ENCODE results near the gene TMEM37.

The TMEM37 gene

DNA sequence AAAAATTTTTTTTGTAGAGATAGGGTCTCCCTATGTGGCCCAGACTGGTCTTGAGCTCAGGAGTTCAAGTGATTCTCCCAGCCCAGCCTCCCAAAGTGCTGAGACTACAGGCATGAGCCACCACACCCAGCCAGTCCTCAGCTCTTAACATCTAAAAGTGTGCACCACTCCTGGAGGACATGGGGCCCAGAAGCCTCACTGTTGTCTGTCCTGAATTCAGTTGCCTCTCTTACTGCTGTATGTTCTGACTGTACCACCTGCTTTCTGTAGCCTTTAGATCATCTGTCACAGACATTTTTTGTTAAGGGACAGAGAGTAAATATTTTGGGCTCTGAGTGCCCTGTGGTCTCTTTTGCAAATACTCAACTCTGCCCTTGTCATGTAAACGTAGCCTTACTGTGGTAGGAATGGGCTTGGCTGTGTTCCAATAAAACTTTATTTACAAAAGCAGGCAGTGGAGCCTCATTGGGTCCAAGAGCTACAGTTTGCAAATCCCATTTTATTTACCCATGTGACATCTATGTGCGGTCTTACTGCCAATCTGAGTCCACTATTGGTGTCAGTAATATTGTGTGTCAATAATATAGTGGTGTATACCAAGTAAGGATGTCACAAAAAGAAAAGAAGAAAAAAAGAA lies 38.1 kb downstream of the TMEM37 start:
- DNase-seq = no peak
- in situ Hi-C loops (cut with HindIII; ENCODE audit: low pct_ligation_motif_present, low pct_unique_long_range_greater_than_20kb, low sequenced_read_pairs) = no loop called here

DNA sequence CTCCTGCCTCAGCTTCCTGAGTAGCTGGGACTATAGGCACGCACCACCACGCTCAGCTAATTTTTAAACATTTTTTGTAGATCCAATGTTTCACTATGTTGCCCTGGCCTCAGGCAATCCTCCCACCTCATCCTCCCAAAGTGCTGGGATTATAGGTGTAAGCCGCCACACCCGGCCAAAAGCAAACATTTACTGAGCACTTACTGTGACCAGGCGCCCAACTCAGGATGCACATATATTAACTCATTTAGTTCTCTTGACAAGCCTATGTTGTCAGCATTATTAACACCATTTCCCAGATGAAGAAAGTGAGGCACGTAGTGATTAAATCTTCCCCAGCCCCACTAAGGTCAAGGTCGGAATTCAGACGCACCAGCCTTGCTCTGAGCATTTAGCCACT lies 41.1 kb downstream of the TMEM37 start:
- no peak for DNase-seq
- in situ Hi-C loops (cut with HindIII; ENCODE audit: low pct_ligation_motif_present, low pct_unique_long_range_greater_than_20kb, low sequenced_read_pairs) = no loop called here

DNA sequence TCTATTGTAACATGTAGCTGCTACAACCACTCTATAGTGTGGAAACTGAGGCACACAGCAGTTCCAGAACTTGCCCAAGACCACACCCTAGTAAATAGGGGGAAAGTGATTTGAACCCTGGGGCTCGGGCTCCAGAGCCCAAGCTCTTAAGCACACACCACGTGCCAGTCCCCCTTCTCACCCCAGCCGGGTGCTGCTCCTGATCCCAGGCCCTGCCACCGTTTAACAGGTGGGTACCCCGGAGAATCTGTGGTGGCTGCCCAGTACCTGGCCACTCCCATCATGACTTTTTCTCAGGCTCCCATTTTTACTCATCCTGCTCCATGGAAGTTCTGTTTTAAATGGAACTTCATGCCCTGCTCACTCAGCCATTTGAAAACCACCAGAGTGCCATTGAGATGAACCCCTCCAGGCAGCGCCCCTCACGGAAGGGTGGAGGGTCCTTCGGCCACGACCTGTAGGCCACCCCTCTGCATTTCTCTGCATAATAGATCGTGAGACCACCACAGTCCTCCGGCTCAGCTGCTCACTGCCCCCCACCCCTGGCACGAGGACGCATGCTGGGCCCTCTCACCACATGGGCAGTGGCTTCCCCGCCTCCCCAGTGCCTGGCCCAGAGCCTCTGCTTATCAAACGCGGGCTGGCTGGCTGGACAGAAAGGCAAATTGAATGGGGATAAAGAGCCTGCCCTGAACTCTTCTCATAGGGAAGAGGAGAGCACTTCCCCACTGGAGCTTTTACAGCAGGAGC lies 42.1 kb downstream of the TMEM37 start:
- DNase-seq = no peak
- in situ Hi-C loops (cut with HindIII; ENCODE audit: low pct_ligation_motif_present, low pct_unique_long_range_greater_than_20kb, low sequenced_read_pairs) = no loop called here

DNA sequence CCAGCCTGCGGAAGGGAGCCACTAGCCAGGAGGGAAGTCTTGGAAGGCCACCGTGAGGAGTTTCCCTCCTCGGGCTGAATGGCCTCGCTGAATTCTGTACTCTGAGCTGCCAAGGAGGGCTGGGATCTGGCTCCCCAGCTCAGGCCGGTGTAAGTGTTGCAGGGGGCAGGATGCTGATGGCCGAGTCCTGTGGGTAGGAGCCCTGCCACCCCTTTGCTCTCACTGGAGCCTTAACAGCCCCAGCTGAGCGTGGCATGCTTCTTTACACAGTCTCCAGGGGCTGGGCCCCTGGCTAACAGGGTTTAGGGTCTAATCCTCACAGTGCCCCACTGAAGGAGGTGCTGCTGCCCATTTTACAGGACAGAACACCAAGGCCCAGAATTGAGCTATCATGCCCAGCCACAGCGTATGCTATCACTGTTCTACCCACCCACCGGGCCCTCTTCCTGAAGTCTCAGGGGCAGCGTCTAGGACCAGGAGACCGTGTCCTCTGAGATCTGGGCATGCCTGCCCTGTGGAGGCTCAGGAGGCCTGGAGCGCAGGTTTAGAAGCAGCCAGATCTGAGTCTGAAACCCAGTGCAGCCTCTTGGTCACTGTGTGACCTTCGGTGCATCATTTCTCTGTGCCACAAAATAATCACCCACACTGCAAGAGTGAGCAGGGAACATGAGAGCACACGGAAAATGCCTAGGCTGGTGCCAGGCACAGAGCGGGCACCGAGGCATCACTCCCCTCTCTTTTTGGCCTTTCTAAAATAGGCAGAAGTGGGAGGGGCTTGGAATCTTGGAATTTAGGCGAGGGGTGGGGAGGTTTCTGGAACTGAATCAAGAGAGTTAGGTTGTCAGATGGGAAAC lies 42.9 kb downstream of the TMEM37 start:
- in situ Hi-C loops (cut with HindIII; ENCODE audit: low pct_ligation_motif_present, low pct_unique_long_range_greater_than_20kb, low sequenced_read_pairs) = no loop called here
- no peak for DNase-seq

DNA sequence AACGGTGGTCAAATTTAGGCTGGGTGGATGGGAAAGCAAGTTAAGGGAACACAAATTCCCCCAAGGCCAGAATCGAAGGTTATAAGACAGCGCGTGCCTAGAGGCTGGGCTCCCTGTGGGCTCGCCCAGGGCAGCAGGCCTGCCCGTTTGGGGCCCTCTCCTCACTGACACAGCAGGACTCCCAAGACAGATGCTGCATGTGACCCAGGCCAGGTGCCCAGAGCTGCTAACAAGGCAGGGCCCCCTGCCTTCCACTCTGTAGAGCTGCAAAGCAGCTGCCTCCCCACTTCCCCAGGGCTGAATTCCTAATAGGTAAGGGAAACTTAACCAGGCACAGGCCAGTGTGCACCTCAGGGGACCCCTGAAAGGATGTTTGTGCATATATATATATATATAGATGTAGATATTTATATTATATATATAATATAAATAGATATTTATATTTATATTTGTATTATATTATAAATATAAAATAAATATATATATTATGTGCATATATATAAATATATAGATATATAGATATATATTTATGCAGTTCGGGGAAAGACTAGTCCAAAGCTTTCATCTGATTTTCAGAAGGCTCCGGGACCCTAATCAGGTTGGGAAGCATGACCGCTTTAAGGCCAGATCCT lies 43.7 kb downstream of the TMEM37 start:
- in situ Hi-C loops (cut with HindIII; ENCODE audit: low pct_ligation_motif_present, low pct_unique_long_range_greater_than_20kb, low sequenced_read_pairs) = no loop called here
- no peak for DNase-seq

DNA sequence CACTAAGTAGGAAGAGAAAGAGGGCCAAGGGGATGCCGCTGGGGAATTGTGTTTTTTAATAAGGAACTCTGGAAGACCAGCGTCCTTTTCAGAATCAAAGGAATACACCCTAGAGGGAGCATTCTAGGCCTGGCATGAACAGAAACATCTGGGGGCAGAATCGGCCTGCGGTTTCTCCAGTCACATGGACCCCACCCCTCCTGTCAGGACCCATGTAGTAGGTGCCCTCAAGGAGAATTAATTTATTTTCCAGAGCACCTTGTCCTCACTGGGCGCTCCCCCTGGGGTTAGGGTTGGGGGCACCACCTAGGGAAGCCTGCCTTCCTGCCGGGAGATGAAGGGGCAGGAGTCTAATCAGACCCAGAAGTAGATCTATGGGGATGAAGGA lies 44.2 kb downstream of the TMEM37 start:
- in situ Hi-C loops (cut with HindIII; ENCODE audit: low pct_ligation_motif_present, low pct_unique_long_range_greater_than_20kb, low sequenced_read_pairs) = no loop called here

DNA sequence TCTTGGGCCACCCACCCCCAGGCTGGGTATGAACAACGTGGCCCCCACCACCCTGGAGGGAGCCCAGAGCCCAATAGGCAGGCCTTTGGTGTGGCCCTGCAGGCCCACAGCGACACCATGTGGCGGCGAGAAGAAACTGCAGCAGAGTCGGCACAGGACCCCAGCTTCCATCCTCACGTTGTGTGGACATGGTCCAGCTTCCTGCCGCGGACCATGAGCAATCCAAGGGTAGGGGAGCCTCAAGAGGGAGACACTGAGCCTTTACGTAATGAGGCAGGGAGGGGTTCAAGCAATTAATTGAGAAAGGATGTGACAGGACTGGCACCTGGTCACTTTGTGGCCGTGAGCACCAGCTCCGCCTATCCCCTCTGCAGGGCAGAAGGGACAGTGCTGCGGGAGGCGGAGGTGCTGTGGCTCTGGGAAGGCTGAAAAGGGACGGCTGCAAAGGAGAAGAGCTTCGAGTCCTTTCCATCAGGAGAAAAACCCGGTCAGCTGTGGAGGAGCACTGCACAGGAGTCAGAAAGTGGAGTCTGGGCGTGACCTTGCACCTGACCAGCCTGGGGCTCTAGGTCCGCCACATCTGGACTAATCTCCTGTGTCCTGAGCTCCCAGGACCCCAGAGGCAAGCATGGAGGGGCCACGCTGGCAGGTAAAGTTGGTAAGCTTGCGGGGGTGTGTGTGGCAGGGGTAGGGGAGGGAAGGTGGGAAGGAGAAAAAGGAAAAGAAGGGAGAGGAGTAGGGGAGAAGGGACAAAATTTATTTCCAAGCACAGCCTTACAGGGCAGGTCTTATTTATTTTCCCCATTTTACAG lies 44.9 kb downstream of the TMEM37 start:
- DNase-seq = peak; percentile 86
- in situ Hi-C loops (cut with HindIII; ENCODE audit: low pct_ligation_motif_present, low pct_unique_long_range_greater_than_20kb, low sequenced_read_pairs) = no loop called here

More for the DNA sequence above, 44.2 kb downstream of the TMEM37 start:
- no peak for DNase-seq

DNA sequence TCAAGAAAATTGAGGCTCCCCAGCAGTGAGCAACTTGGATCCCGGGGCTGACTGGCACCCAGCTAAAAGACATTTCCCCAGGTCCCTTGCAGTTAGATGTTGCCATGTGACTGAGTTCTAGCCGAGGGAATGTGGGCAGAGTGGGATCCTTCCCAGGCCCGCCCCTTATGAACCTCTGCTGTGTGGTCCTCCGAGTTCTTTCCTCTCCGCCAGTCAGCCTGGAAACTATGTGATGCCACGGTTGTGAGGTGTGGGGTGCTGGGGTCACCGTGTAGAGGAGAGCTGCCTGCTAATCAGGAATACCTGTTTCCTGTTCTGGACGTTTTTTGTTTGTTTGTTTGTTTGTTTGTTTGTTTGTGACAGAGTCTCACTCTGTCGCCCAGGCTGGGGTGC lies 45.5 kb downstream of the TMEM37 start:
- no peak for DNase-seq
- in situ Hi-C loops (cut with HindIII; ENCODE audit: low pct_ligation_motif_present, low pct_unique_long_range_greater_than_20kb, low sequenced_read_pairs) = no loop called here

DNA sequence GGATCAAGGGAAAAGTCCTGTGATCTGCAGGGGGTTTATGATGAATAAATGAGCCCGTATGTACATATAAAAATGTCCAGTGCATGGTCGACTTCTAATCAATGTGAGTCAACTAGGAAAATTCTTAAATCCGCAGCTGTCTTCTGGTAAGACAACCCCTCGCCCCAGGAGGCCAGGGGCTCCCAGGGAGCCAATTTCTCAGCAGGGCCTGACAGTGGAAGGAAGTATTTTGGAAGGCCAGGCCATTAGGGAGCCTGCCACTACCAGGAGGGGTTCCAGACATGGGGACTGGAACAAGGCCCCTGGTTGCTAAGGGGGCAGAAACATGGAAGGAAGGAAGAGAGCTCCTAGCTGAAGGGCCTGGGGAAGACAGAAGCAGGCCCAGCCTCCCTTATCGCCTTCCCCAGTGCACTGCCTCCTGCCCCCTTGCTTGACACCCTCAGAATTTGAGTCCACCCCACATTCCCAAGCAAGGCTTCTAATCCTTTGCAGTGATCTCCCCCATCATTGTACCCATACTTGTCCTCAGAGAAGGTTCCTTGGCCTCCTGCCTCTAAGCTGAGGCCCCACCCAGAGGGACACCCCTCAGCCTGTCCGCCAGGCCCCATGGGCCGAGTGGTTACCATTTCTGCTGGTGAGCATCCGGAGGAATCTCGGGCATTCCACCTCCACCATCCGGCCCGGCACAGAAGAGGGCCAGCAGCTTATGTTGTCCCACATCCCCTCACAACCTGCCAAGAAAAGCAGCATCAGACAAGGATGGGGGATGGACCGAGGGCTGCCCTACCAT lies 46.7 kb downstream of the TMEM37 start:
- in situ Hi-C loops (cut with HindIII; ENCODE audit: low pct_ligation_motif_present, low pct_unique_long_range_greater_than_20kb, low sequenced_read_pairs) = no loop called here

DNA sequence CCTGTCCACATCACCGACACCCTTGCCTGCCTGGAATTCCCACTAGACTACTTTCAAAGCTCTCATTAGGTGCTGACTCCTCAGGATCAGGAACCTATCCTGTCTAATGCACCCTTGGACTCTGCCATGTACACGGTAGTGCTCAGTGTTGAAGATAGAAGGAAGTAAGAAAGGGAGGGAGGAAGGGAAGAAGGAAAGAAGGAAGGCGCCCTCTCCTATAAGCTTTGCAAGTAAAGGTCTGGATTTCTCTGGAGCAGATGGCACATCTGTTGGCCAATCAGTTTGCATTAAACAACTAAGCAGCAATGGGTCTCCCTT lies 47.3 kb downstream of the TMEM37 start:
- no peak for DNase-seq
- in situ Hi-C loops (cut with HindIII; ENCODE audit: low pct_ligation_motif_present, low pct_unique_long_range_greater_than_20kb, low sequenced_read_pairs) = no loop called here

More for the DNA sequence above, 46.7 kb downstream of the TMEM37 start:
- DNase-seq = no peak

DNA sequence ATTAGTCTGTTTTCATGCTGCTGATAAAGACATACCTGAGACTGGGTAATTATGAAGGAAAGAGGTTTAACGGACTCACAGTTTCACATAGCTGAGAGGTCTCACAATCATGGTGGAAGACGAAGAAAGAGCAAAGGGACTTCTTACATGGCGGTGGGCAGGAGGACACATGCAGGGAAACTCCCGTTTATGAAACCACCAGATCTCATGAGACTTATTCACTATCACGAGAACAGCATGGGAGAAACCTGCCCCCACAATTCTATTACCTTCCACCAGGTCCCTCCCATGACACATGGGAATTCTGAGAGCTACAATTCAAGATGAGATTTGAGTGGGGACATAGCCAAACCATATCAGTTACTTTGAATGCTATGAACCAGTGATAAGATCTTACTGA lies 48.5 kb downstream of the TMEM37 start:
- no peak for DNase-seq
- in situ Hi-C loops (cut with HindIII; ENCODE audit: low pct_ligation_motif_present, low pct_unique_long_range_greater_than_20kb, low sequenced_read_pairs) = no loop called here

DNA sequence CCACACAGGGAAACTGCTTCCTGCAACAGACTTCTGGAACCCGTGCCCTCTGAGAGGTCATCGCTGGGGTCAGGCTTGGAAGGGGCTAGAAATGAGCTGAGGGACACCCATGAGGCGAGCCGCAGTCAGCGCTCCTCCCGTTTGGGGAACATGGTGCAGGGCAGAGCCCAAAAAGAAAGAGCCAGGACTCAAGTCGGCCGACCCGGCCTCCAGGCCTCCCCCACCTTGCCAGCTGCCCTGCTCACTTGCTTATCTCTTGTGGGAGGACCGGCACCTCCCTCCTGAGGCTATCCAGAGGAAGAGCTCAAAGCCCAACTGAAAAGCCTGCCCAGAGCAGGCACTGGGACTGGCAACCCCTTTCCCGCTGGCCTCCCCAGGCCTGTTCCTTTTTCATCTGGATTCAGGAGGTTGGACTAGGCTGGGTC lies 49.1 kb downstream of the TMEM37 start:
- DNase-seq = no peak
- in situ Hi-C loops (cut with HindIII; ENCODE audit: low pct_ligation_motif_present, low pct_unique_long_range_greater_than_20kb, low sequenced_read_pairs) = no loop called here

DNA sequence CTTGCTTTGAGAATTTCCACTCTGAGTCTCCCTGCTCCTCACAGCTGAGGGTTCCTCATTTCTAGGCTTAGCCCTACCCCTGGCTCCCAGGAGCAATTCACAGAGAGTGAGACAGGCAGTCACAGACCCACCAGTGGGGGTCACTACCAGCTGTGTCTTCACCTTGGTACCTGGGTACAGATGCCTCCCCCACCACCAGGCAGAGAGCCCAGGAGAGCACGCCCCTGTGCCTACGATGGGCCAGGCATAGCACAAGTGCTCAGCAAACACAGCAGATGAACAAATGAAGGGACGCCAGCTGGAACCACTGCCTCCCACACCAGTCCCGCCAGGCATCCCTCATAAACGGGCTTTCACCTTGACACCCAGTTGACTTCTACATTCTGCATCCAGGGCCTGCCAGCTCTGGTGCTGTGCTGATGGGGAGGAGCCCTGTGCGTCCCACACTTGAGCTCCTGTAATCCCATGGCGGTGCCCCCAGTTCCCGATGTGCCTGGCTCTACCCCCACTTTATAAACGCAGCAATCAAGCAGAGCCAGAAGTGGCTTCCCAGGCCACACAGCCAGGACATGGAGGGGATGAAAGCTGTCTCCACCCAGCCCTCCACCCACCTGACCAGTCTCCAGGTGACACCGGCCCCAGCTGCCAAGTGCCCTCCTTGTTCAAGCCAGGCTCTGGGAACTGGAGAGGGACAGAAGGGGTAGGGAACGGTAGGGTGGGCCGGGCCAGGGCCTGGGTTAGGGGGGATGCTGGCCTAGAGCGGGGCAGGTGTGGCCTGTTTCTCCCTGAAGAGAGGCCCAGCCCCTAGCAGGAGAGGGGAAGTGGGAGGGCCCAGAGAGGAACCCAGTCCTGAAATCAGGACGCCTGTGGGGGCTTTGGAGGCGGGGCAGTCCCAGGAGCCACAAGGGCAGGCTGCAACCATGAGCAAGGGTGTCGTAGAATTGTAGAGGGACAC lies 50.1 kb downstream of the TMEM37 start:
- DNase-seq = no peak
- in situ Hi-C loops (cut with HindIII; ENCODE audit: low pct_ligation_motif_present, low pct_unique_long_range_greater_than_20kb, low sequenced_read_pairs) = no loop called here

DNA sequence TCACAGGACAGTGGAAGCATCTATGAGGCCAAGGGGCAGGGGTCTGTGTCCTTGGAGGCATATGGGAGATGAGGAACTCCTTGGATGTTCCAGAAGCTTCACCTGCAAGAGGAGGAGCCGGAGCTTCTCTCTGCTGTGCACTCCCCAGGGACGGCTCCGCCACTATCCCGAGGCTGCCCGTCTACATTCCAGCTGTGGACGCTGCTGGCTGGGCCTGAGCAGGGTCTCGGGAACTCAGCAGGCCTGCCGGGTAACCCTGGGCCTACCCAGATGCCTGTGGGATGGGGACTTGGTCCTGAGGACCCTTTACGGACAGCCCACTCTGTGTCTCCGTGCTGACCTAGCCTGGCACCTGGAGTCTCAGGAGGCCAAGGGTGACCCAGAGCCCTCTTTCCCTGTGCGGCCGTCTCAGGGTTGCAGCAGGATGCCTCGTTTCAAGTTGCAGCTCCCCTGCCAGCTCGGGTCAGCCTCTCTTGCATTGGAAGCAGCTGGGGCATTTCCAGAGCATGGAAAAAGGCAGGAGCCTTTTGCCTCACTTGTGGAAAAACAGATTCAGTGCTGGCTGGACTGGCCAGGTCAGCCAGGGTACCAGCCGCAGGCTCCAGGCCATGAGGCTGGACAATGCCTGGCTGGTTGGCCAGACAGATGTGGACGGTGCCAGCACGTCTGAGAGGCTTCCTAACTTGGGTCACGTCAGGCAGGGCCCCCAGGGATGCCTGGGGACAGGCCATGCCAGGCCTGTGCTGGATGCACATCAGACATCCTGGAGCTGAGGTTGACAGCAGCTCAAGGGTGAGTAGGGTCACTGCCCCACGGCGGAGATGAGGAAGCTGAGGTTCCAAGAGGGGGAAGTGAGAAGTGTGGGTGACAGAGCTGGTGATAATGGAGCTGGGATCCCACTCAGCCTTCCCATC lies 51.1 kb downstream of the TMEM37 start:
- no peak for DNase-seq
- in situ Hi-C loops (cut with HindIII; ENCODE audit: low pct_ligation_motif_present, low pct_unique_long_range_greater_than_20kb, low sequenced_read_pairs) = no loop called here

DNA sequence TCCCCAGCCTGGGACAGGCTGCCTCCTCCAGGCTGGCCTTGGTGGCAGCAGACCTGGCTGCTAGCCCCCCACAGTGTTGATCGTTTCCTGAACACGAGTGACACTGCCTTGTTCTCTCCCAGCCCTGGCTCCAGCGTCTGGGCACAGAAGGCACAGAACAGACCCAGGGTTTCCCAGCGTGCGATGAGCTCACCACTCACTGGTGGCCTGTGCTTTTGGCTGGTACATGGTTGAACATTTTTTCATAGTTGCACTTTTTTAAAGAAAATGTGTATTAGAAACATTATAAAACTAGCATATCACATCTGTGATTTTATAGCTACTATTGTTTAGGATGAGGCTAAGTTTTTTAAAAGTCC lies 51.7 kb downstream of the TMEM37 start:
- no peak for DNase-seq
- in situ Hi-C loops (cut with HindIII; ENCODE audit: low pct_ligation_motif_present, low pct_unique_long_range_greater_than_20kb, low sequenced_read_pairs) = no loop called here

Measured in ACHN (cell line).